ENCODE data around the gene KDM2A.

DNA sequence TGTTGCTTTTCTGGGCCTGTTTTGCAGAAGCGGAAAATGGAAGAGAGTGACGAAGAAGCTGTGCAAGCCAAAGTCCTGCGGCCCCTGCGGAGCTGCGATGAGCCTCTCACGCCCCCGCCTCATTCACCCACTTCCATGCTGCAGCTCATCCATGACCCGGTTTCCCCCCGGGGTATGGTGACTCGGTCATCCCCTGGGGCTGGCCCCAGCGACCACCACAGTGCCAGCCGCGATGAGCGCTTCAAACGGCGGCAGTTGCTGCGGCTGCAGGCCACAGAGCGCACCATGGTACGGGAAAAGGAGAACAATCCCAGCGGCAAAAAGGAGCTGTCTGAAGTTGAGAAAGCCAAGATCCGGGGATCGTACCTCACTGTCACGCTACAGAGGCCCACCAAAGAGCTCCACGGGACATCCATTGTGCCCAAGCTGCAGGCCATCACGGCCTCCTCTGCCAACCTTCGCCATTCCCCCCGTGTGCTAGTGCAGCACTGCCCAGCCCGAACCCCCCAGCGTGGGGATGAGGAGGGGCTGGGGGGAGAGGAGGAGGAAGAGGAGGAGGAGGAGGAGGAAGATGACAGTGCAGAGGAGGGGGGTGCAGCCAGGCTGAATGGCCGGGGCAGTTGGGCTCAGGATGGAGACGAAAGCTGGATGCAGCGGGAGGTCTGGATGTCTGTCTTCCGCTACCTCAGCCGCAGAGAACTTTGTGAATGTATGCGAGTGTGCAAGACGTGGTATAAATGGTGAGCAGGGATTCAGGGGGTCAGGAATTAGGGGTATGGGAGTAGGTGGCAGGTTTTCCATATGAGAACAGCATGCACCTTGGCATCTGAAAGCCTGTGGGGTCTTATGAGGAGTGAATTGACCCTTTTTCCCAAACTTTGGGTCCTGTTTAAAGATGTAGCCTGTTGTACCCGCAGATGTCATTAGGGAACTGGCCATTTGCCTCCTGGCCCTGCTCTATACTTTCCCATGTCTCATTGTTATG lies 131.3 kb downstream of the KDM2A start:
- TF ChIP-seq, protein P1, sequence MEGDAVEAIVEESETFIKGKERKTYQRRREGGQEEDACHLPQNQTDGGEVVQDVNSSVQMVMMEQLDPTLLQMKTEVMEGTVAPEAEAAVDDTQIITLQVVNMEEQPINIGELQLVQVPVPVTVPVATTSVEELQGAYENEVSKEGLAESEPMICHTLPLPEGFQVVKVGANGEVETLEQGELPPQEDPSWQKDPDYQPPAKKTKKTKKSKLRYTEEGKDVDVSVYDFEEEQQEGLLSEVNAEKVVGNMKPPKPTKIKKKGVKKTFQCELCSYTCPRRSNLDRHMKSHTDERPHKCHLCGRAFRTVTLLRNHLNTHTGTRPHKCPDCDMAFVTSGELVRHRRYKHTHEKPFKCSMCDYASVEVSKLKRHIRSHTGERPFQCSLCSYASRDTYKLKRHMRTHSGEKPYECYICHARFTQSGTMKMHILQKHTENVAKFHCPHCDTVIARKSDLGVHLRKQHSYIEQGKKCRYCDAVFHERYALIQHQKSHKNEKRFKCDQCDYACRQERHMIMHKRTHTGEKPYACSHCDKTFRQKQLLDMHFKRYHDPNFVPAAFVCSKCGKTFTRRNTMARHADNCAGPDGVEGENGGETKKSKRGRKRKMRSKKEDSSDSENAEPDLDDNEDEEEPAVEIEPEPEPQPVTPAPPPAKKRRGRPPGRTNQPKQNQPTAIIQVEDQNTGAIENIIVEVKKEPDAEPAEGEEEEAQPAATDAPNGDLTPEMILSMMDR (IDR thresholded peaks at IDR 0.05; ENCODE audit: low read depth, low read length): no peak
- TF ChIP-seq, protein P2, sequence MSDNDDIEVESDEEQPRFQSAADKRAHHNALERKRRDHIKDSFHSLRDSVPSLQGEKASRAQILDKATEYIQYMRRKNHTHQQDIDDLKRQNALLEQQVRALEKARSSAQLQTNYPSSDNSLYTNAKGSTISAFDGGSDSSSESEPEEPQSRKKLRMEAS (IDR thresholded peaks at IDR 0.05; ENCODE audit: low read depth, low read length): no peak
- TF ChIP-seq POLR2A (IDR thresholded peaks at IDR 0.05; ENCODE audit: extremely low read depth, insufficient read length): no peak

Data from NB4 (cell line).